Measurements from ENCODE around the gene PACRG. TPM values are rescaled to one million over a fixed set of nuclear protein-coding genes. Genes with fewer than 3 reads are reported as not detected.

Gene PACRG
- total RNA-seq, 4 donors from 2014 or later: 1.7 to 7.7 (median 3.7) TPM

- no peak for DNase-seq
- H3K27me3 ChIP-seq: no peaks in the 10 kb centered on the region
- H3K4me1 ChIP-seq: no peaks in the 10 kb centered on the region
- H3K27ac ChIP-seq: no peak overlapping the region
- H3K36me3 ChIP-seq: no peaks in the 10 kb centered on the region
- 76 to 90% methylated on average over 4 of the region's 4 CpGs for WGBS, 2 donors
- H3K9me3 ChIP-seq: no peaks in the 10 kb centered on the region
- intact Hi-C loops (cut with DNase I): no loop called here
- H3K4me3 ChIP-seq (replicated peaks in 1 of 3): no peak overlapping the region
- no peak for TF ChIP-seq POLR2A (IDR thresholded peaks at IDR 0.05)
- no peak for TF ChIP-seq CTCF (IDR thresholded peaks at IDR 0.05)
Measured at GRCh38 chr6:163241683-163242082, 513.9 kb downstream of the PACRG start.

GRCh38 chr6:163243083-163243482 lies 515.3 kb downstream of the PACRG start:
- WGBS, 2 donors: 85 to 92% methylated on average over 8 of the region's 8 CpGs
- TF ChIP-seq CTCF (IDR thresholded peaks at IDR 0.05): no peak
- TF ChIP-seq POLR2A (IDR thresholded peaks at IDR 0.05): no peak
- Histone ChIP-seq H3K4me1 (no peaks in the 10 kb centered on the region), H3K27me3 (no peaks in the 10 kb centered on the region), H3K4me3 (replicated peaks in 1 of 3) (no peak overlapping the region), H3K36me3 (no peaks in the 10 kb centered on the region), H3K27ac (no peak overlapping the region), H3K9me3 (no peaks in the 10 kb centered on the region)
- no peak for DNase-seq
- intact Hi-C loops (cut with DNase I): no loop called here

- intact Hi-C loops (cut with DNase I): no loop called here
- no peak for DNase-seq
- no peaks in the 10 kb centered on the region for H3K36me3 ChIP-seq
- TF ChIP-seq CTCF (IDR thresholded peaks at IDR 0.05) (no peak), POLR2A (IDR thresholded peaks at IDR 0.05) (no peak)
- H3K9me3 ChIP-seq: no peaks in the 10 kb centered on the region
- H3K4me1 ChIP-seq: no peaks in the 10 kb centered on the region
- H3K27me3 ChIP-seq: no peaks in the 10 kb centered on the region
- no peak overlapping the region for H3K4me3 ChIP-seq (replicated peaks in 1 of 3)
- H3K27ac ChIP-seq: no peak overlapping the region
- 76 to 83% methylated on average over 11 of the region's 11 CpGs for WGBS, 2 donors
Measured at GRCh38 chr6:163243692-163244589, 516.2 kb downstream of the PACRG start.

- Histone ChIP-seq H3K27ac (no peak overlapping the region), H3K36me3 (no peaks in the 10 kb centered on the region), H3K4me3 (replicated peaks in 1 of 3) (no peak overlapping the region), H3K27me3 (no peaks in the 10 kb centered on the region), H3K4me1 (no peaks in the 10 kb centered on the region), H3K9me3 (no peaks in the 10 kb centered on the region)
- no peak for DNase-seq
- intact Hi-C loops (cut with DNase I): no loop called here
- 92 to 93% methylated on average over 4 of the region's 4 CpGs for whole genome bisulfite sequencing, 2 donors
- TF ChIP-seq POLR2A (IDR thresholded peaks at IDR 0.05): no peak
- TF ChIP-seq CTCF (IDR thresholded peaks at IDR 0.05): no peak
Measured at GRCh38 chr6:163248051-163248450, 520.3 kb downstream of the PACRG start.

- WGBS, 2 donors: 88 to 92% methylated on average over 8 of the region's 8 CpGs
- no peak for TF ChIP-seq POLR2A (IDR thresholded peaks at IDR 0.05)
- TF ChIP-seq CTCF (IDR thresholded peaks at IDR 0.05): no peak
- H3K4me3 ChIP-seq (replicated peaks in 1 of 3): no peak overlapping the region
- H3K4me1 ChIP-seq: no peaks in the 10 kb centered on the region
- DNase-seq: no peak
- intact Hi-C loops (cut with DNase I): no loop called here
- H3K27me3 ChIP-seq: no peaks in the 10 kb centered on the region
- no peaks in the 10 kb centered on the region for H3K9me3 ChIP-seq
- H3K27ac ChIP-seq: no peak overlapping the region
- H3K36me3 ChIP-seq: no peaks in the 10 kb centered on the region
Measured at GRCh38 chr6:163249651-163250101, 521.9 kb downstream of the PACRG start.
